ENCODE measurements around the gene KRT20. TPM values are rescaled to one million over a fixed set of nuclear protein-coding genes. Genes with fewer than 3 reads are reported as not detected.
"Not testable (repeated sequence)": the region's sequence is repeated elsewhere in the genome, so short reads cannot be mapped to it uniquely, and the experiment has no call there.

Gene KRT20
- polyA plus RNA-seq, 1 donor (not counting 4 experiments of a cell fraction or from before 2014, with no cell fraction given): not detected

DNA sequence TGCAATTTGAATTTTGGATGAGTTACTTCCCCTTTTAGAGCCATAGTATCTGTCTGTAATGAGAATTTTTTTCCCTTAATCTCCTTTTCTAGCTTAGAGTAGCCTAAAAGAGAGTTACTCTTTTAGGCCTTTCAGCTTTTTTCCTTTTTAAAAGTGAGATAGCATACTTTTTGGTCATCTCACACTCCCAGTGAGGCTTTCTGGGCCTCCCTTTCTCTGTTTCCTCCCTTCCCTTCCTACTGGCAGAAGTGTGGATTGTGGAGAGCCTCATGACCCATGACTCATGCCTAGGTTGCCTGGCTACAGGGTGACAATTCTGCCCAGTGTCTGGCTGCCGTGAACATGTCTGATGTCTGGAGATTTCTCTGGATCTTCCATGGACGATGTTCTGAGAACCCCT lies 37.2 kb upstream of the KRT20 start:
- peak overlapping the region; percentile 45 for H3K27ac ChIP-seq (ENCODE audit: control insufficient read depth, insufficient read depth, low read length)
- peak overlapping the region; percentile 2 for H3K9ac ChIP-seq (ENCODE audit: control insufficient read depth, extremely low read depth, insufficient read depth, low read length)
- no peaks in the 10 kb centered on the region for H3K79me2 ChIP-seq (ENCODE audit: control insufficient read depth, insufficient read depth, low read length)
- H3K9me3 ChIP-seq (ENCODE audit: control insufficient read depth, low read depth, low read length): no peaks in the 10 kb centered on the region
- no peaks in the 10 kb centered on the region for H3K27me3 ChIP-seq (ENCODE audit: control insufficient read depth, extremely low read depth, insufficient read depth, low read length)
- dilution Hi-C loops (cut with MboI; ENCODE audit: extremely low pct_ligation_motif_present, low sequenced_read_pairs): no loop called here
- FAIRE-seq (peak; percentile 96), DNase-seq (ENCODE audit: low read depth, low spot score) (no peak)
- no peak overlapping the region for H3K4me2 ChIP-seq (ENCODE audit: control insufficient read depth, extremely low read depth, insufficient read depth, low read depth, low read length)
- TF ChIP-seq EZH2 (IDR thresholded peaks at IDR 0.05; ENCODE audit: low read length): no peak
- TF ChIP-seq, protein P1, sequence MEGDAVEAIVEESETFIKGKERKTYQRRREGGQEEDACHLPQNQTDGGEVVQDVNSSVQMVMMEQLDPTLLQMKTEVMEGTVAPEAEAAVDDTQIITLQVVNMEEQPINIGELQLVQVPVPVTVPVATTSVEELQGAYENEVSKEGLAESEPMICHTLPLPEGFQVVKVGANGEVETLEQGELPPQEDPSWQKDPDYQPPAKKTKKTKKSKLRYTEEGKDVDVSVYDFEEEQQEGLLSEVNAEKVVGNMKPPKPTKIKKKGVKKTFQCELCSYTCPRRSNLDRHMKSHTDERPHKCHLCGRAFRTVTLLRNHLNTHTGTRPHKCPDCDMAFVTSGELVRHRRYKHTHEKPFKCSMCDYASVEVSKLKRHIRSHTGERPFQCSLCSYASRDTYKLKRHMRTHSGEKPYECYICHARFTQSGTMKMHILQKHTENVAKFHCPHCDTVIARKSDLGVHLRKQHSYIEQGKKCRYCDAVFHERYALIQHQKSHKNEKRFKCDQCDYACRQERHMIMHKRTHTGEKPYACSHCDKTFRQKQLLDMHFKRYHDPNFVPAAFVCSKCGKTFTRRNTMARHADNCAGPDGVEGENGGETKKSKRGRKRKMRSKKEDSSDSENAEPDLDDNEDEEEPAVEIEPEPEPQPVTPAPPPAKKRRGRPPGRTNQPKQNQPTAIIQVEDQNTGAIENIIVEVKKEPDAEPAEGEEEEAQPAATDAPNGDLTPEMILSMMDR (optimal IDR thresholded peaks at IDR 0.05 in 1 of 3, IDR thresholded peaks at IDR 0.05 in 1 of 3, conservative IDR thresholded peaks at IDR 0.05 in 1 of 3; ENCODE audit: extremely low read depth in 1 of 3, insufficient read depth in 2 of 3, low read length in 3 of 3): no peak
- H3K4me3 ChIP-seq (ENCODE audit: control insufficient read depth in 2 of 3, extremely low read depth in 1 of 3, insufficient read depth in 2 of 3, low read depth in 1 of 3, low read length in 3 of 3): no peak overlapping the region
- peak overlapping the region; percentile 27 for H2AFZ ChIP-seq (ENCODE audit: control insufficient read depth, low read length)
- H3K36me3 ChIP-seq (ENCODE audit: control insufficient read depth in 2 of 2, extremely low read depth in 1 of 2, insufficient read depth in 2 of 2, low read length in 2 of 2): no peaks in the 10 kb centered on the region
- no peaks in the 10 kb centered on the region for H3K9me1 ChIP-seq (ENCODE audit: control insufficient read depth, extremely low read depth, insufficient read depth, low read length)
- no peaks in the 10 kb centered on the region for H4K20me1 ChIP-seq (ENCODE audit: control insufficient read depth, extremely low read depth, insufficient read depth, low read length)
- H3K4me1 ChIP-seq (ENCODE audit: control insufficient read depth, extremely low read depth, insufficient read depth, low read length): peaks cover 11% of the 10 kb centered on the region

GRCh38 chr17:40921026-40921425 lies 36.0 kb upstream of the KRT20 start:
- TF ChIP-seq, protein P1 (optimal IDR thresholded peaks at IDR 0.05 in 1 of 3, IDR thresholded peaks at IDR 0.05 in 1 of 3, conservative IDR thresholded peaks at IDR 0.05 in 1 of 3; ENCODE audit: extremely low read depth in 1 of 3, insufficient read depth in 2 of 3, low read length in 3 of 3): no peak
- TF ChIP-seq EZH2 (IDR thresholded peaks at IDR 0.05; ENCODE audit: low read length): no peak
- Histone ChIP-seq H3K9ac (ENCODE audit: control insufficient read depth, extremely low read depth, insufficient read depth, low read length) (no peak overlapping the region), H3K27me3 (ENCODE audit: control insufficient read depth, extremely low read depth, insufficient read depth, low read length) (no peaks in the 10 kb centered on the region), H3K4me1 (ENCODE audit: control insufficient read depth, extremely low read depth, insufficient read depth, low read length) (peaks cover 18% of the 10 kb centered on the region), H4K20me1 (ENCODE audit: control insufficient read depth, extremely low read depth, insufficient read depth, low read length) (no peaks in the 10 kb centered on the region), H3K9me1 (ENCODE audit: control insufficient read depth, extremely low read depth, insufficient read depth, low read length) (no peaks in the 10 kb centered on the region), H3K4me3 (ENCODE audit: control insufficient read depth in 2 of 3, extremely low read depth in 1 of 3, insufficient read depth in 2 of 3, low read depth in 1 of 3, low read length in 3 of 3) (no peak overlapping the region), H3K4me2 (ENCODE audit: control insufficient read depth, extremely low read depth, insufficient read depth, low read depth, low read length) (no peak overlapping the region), H3K79me2 (ENCODE audit: control insufficient read depth, insufficient read depth, low read length) (no peaks in the 10 kb centered on the region), H2AFZ (ENCODE audit: control insufficient read depth, low read length) (no peak overlapping the region), H3K36me3 (ENCODE audit: control insufficient read depth in 2 of 2, extremely low read depth in 1 of 2, insufficient read depth in 2 of 2, low read length in 2 of 2) (no peaks in the 10 kb centered on the region), H3K9me3 (ENCODE audit: control insufficient read depth, low read depth, low read length) (no peaks in the 10 kb centered on the region), H3K27ac (ENCODE audit: control insufficient read depth, insufficient read depth, low read length) (no peak overlapping the region)
- DNase-seq (ENCODE audit: low read depth, low spot score) (no peak), FAIRE-seq (peak; percentile 67)
- dilution Hi-C loops (cut with MboI; ENCODE audit: extremely low pct_ligation_motif_present, low sequenced_read_pairs): no loop called here

- DNase-seq (ENCODE audit: low read depth, low spot score); dilution Hi-C loops (cut with MboI; ENCODE audit: extremely low pct_ligation_motif_present, low sequenced_read_pairs): not testable (repeated sequence)
- peak overlapping the region; percentile 99 for H3K27ac ChIP-seq (ENCODE audit: control insufficient read depth, insufficient read depth, low read length)
Measured at GRCh38 chr17:40917116-40917515, 32.1 kb upstream of the KRT20 start.

More at GRCh38 chr17:40917116-40917515, 32.1 kb upstream of the KRT20 start:
- not testable (repeated sequence) for H2AFZ ChIP-seq (ENCODE audit: control insufficient read depth, low read length); H3K9ac ChIP-seq (ENCODE audit: control insufficient read depth, extremely low read depth, insufficient read depth, low read length); H3K79me2 ChIP-seq (ENCODE audit: control insufficient read depth, insufficient read depth, low read length); H3K4me3 ChIP-seq (ENCODE audit: control insufficient read depth in 2 of 3, extremely low read depth in 1 of 3, insufficient read depth in 2 of 3, low read depth in 1 of 3, low read length in 3 of 3); H4K20me1 ChIP-seq (ENCODE audit: control insufficient read depth, extremely low read depth, insufficient read depth, low read length); H3K4me2 ChIP-seq (ENCODE audit: control insufficient read depth, extremely low read depth, insufficient read depth, low read depth, low read length); H3K9me3 ChIP-seq (ENCODE audit: control insufficient read depth, low read depth, low read length); H3K36me3 ChIP-seq (ENCODE audit: control insufficient read depth in 2 of 2, extremely low read depth in 1 of 2, insufficient read depth in 2 of 2, low read length in 2 of 2); H3K27me3 ChIP-seq (ENCODE audit: control insufficient read depth, extremely low read depth, insufficient read depth, low read length); H3K9me1 ChIP-seq (ENCODE audit: control insufficient read depth, extremely low read depth, insufficient read depth, low read length); FAIRE-seq
- peaks cover 38% of the 10 kb centered on the region for H3K4me1 ChIP-seq (ENCODE audit: control insufficient read depth, extremely low read depth, insufficient read depth, low read length)

Data from keratinocyte (primary cell).